Mesendoderm (in vitro differentiated cells): ENCODE measurements around the gene TRPV4.

ENCODE experiments used
- DNase-seq: peaks from one replicate; pipeline ENCODE4 v3.0.0; 2013
- H2AK5ac ChIP-seq: 2 replicates; pipeline ENCODE4 v1.6.1; 2013; ENCODE audit warnings: low read length, inconsistent platforms
- H2BK120ac ChIP-seq: 2 replicates; pipeline ENCODE4 v1.6.1; 2013; ENCODE audit warnings: low read depth, mild to moderate bottlenecking, low read length, moderate library complexity, mixed read lengths
- H2BK15ac ChIP-seq: replicated peaks from 2 replicates; pipeline ENCODE4 v1.6.1; 2013; ENCODE audit warnings: low read depth, mild to moderate bottlenecking, moderate library complexity
- H2BK5ac ChIP-seq: 2 replicates; pipeline ENCODE4 v1.6.1; 2013; ENCODE audit warnings: low read length, inconsistent platforms
- H3K18ac ChIP-seq: 2 replicates; pipeline ENCODE4 v1.6.1; 2013; ENCODE audit warnings: mild to moderate bottlenecking, low read length, mixed read lengths
- H3K23ac ChIP-seq: one replicate; pipeline ENCODE4 v1.6.1; 2013; ENCODE audit warnings: low read length
- H3K27ac ChIP-seq: 2 replicates; pipeline ENCODE4 v1.5.1; 2013; ENCODE audit warnings: low read depth, mild to moderate bottlenecking, inconsistent platforms, low read length, moderate library complexity
- H3K27me3 ChIP-seq: 2 replicates; pipeline ENCODE4 v1.6.1; 2013; ENCODE audit warnings: low read length, control low read depth, mild to moderate bottlenecking, inconsistent platforms; ENCODE audit not compliant: insufficient read depth, poor library complexity
- H3K36me3 ChIP-seq: 2 replicates; pipeline ENCODE4 v1.6.1; 2013; ENCODE audit warnings: low read length, inconsistent platforms; ENCODE audit not compliant: control insufficient read depth, insufficient read depth
- H3K4ac ChIP-seq: one replicate; pipeline ENCODE4 v1.6.1; 2013; ENCODE audit warnings: low read depth, mild to moderate bottlenecking, low read length, moderate library complexity
- H3K4me1 ChIP-seq: 2 replicates; pipeline ENCODE4 v1.6.1; 2013; ENCODE audit warnings: low read depth, low read length, inconsistent platforms; ENCODE audit not compliant: control insufficient read depth
- H3K4me2 ChIP-seq: 2 replicates; pipeline ENCODE4 v1.6.1; 2013; ENCODE audit warnings: low read length
- H3K4me3 ChIP-seq: 2 replicates; pipeline ENCODE4 v1.5.1; 2013; ENCODE audit warnings: mild to moderate bottlenecking, low read length
- H3K56ac ChIP-seq: one replicate; pipeline ENCODE4 v1.6.1; 2013; ENCODE audit warnings: low read length
- H3K79me1 ChIP-seq: 2 replicates; pipeline ENCODE4 v1.6.1; 2013; ENCODE audit warnings: low read length, inconsistent platforms
- H3K79me2 ChIP-seq: 2 replicates; pipeline ENCODE4 v1.6.1; 2013; ENCODE audit warnings: mild to moderate bottlenecking, low read length; ENCODE audit not compliant: control insufficient read depth, insufficient read depth
- H3K9ac ChIP-seq: 2 replicates; pipeline ENCODE4 v1.6.1; 2013; ENCODE audit warnings: low read length, inconsistent platforms
- H4K5ac ChIP-seq: one replicate; pipeline ENCODE4 v1.6.1; 2013; ENCODE audit warnings: low read length
- H4K8ac ChIP-seq: one replicate; pipeline ENCODE4 v1.6.1; 2013; ENCODE audit warnings: low read depth, mild to moderate bottlenecking, control low read depth, low read length, moderate library complexity
- WGBS: extraction: QIAGEN DNeasy Blood & Tissue Kit; methylation state at CpG from one replicate; pipeline ENCODE4 v1.1.7; 2013; ENCODE audit warnings: low lambda C conversion rate, missing lambda C conversion rate; ENCODE audit not compliant: insufficient coverage; ENCODE audit errors: extremely low coverage; 5-methylcytosine and 5-hydroxymethylcytosine counted together

The TRPV4 gene

GRCh38 chr12:109760031-109760929 is 72.9 kb downstream of the TRPV4 start:
- H3K27me3 ChIP-seq = no peaks in the 10 kb centered on the region
- WGBS = no CpG with 5 or more reads among the region's 18 CpGs
- H3K23ac ChIP-seq = no peak overlapping the region
- peak overlapping the region; percentile 37 for H3K56ac ChIP-seq
- H3K27ac ChIP-seq = no peak overlapping the region
- H3K36me3 ChIP-seq = no peaks in the 10 kb centered on the region
- H3K79me2 ChIP-seq = no peaks in the 10 kb centered on the region
- no peak overlapping the region for H2AK5ac ChIP-seq
- H4K8ac ChIP-seq = no peak overlapping the region
- H2BK15ac ChIP-seq = no peak overlapping the region
- H2BK5ac ChIP-seq = no peak overlapping the region
- no peak for DNase-seq
- H3K4ac ChIP-seq = no peak overlapping the region
- no peak overlapping the region for H3K18ac ChIP-seq
- no peak overlapping the region for H2BK120ac ChIP-seq
- no peak overlapping the region for H4K5ac ChIP-seq
- no peak overlapping the region for H3K4me3 ChIP-seq
- no peak overlapping the region for H3K9ac ChIP-seq
- H3K4me1 ChIP-seq = peaks cover 11% of the 10 kb centered on the region
- peaks cover 2% of the 10 kb centered on the region for H3K79me1 ChIP-seq
- no peak overlapping the region for H3K4me2 ChIP-seq

- H3K79me1 ChIP-seq = peaks cover 2% of the 10 kb centered on the region
- WGBS = no CpG with 5 or more reads among the region's 13 CpGs
- H3K23ac ChIP-seq = no peak overlapping the region
- H2BK120ac ChIP-seq = no peak overlapping the region
- H3K4me1 ChIP-seq = peaks cover 11% of the 10 kb centered on the region
- no peak overlapping the region for H3K4ac ChIP-seq
- no peak overlapping the region for H2AK5ac ChIP-seq
- H3K4me3 ChIP-seq = no peak overlapping the region
- H3K56ac ChIP-seq = peak overlapping the region; percentile 37
- no peaks in the 10 kb centered on the region for H3K27me3 ChIP-seq
- H2BK5ac ChIP-seq = no peak overlapping the region
- no peak overlapping the region for H4K5ac ChIP-seq
- H3K4me2 ChIP-seq = no peak overlapping the region
- no peaks in the 10 kb centered on the region for H3K36me3 ChIP-seq
- no peak overlapping the region for H3K18ac ChIP-seq
- H3K79me2 ChIP-seq = no peaks in the 10 kb centered on the region
- H4K8ac ChIP-seq = no peak overlapping the region
- H2BK15ac ChIP-seq = no peak overlapping the region
- no peak for DNase-seq
- no peak overlapping the region for H3K9ac ChIP-seq
- no peak overlapping the region for H3K27ac ChIP-seq
Observed at GRCh38 chr12:109759595-109759994, 73.6 kb downstream of the TRPV4 start.

GRCh38 chr12:109758426-109759420 is 74.5 kb downstream of the TRPV4 start:
- H3K4me1 ChIP-seq = peaks cover 11% of the 10 kb centered on the region
- H2BK15ac ChIP-seq = no peak overlapping the region
- peak overlapping the region; percentile 73 for H3K23ac ChIP-seq
- H3K18ac ChIP-seq = no peak overlapping the region
- WGBS = no CpG with 5 or more reads among the region's 15 CpGs
- H3K56ac ChIP-seq = peak overlapping the region; percentile 38
- no peak overlapping the region for H3K27ac ChIP-seq
- no peak overlapping the region for H3K9ac ChIP-seq
- peak; percentile 37 for DNase-seq
- no peak overlapping the region for H3K4me2 ChIP-seq
- no peaks in the 10 kb centered on the region for H3K79me2 ChIP-seq
- peak overlapping the region; percentile 67 for H2AK5ac ChIP-seq
- H3K36me3 ChIP-seq = no peaks in the 10 kb centered on the region
- H3K79me1 ChIP-seq = peaks cover 2% of the 10 kb centered on the region
- no peak overlapping the region for H2BK5ac ChIP-seq
- no peaks in the 10 kb centered on the region for H3K27me3 ChIP-seq
- no peak overlapping the region for H4K8ac ChIP-seq
- H3K4me3 ChIP-seq = no peak overlapping the region
- H2BK120ac ChIP-seq = no peak overlapping the region
- no peak overlapping the region for H3K4ac ChIP-seq
- no peak overlapping the region for H4K5ac ChIP-seq

- Histone ChIP-seq H3K79me2 (no peaks in the 10 kb centered on the region), H3K36me3 (no peaks in the 10 kb centered on the region), H2BK120ac (no peak overlapping the region), H3K79me1 (peaks cover 5% of the 10 kb centered on the region), H3K4me3 (no peak overlapping the region), H3K27ac (no peak overlapping the region), H3K56ac (peak overlapping the region; percentile 22), H3K4ac (no peak overlapping the region), H3K9ac (no peak overlapping the region), H3K18ac (no peak overlapping the region), H4K8ac (no peak overlapping the region), H3K23ac (no peak overlapping the region), H2AK5ac (no peak overlapping the region), H2BK15ac (no peak overlapping the region), H3K4me1 (peaks cover 12% of the 10 kb centered on the region), H4K5ac (no peak overlapping the region), H3K27me3 (no peaks in the 10 kb centered on the region), H3K4me2 (no peak overlapping the region), H2BK5ac (peak overlapping the region; percentile 20)
- no peak for DNase-seq
- no CpG with 5 or more reads among the region's 11 CpGs for whole genome bisulfite sequencing
Observed at GRCh38 chr12:109757671-109758265, 75.4 kb downstream of the TRPV4 start.

- Histone ChIP-seq H3K9ac (no peak overlapping the region), H3K79me2 (no peaks in the 10 kb centered on the region), H3K4ac (no peak overlapping the region), H3K36me3 (no peaks in the 10 kb centered on the region), H4K8ac (no peak overlapping the region), H2AK5ac (no peak overlapping the region), H3K4me3 (no peak overlapping the region), H3K56ac (no peak overlapping the region), H3K4me2 (no peak overlapping the region), H2BK15ac (no peak overlapping the region), H3K27ac (no peak overlapping the region), H3K4me1 (peaks cover 22% of the 10 kb centered on the region), H3K79me1 (peaks cover 5% of the 10 kb centered on the region), H4K5ac (no peak overlapping the region), H3K27me3 (no peaks in the 10 kb centered on the region), H3K23ac (no peak overlapping the region), H2BK120ac (no peak overlapping the region), H2BK5ac (no peak overlapping the region), H3K18ac (no peak overlapping the region)
- no CpG with 5 or more reads among the region's 1 CpG for WGBS
- no peak for DNase-seq
Observed at GRCh38 chr12:109756457-109756856, 76.7 kb downstream of the TRPV4 start.
